Raji (cell line): Measurements from ENCODE around the gene STK17A.

Experiments
- POLR2A ChIP-seq: IDR thresholded peaks from 2 replicates; pipeline ENCODE4 v1.6.1; 2011; ENCODE audit warnings: low read depth, low read length, control low read depth; ENCODE audit not compliant: insufficient read depth

Gene STK17A

GRCh38 chr7:43585562-43585961 is 2.7 kb downstream of the STK17A start:
- TF ChIP-seq POLR2A: no peak

GRCh38 chr7:43586251-43586900 is 3.5 kb downstream of the STK17A start:
- TF ChIP-seq POLR2A: no peak

- TF ChIP-seq POLR2A: no peak
Measured at GRCh38 chr7:43588477-43589132, 5.7 kb downstream of the STK17A start.

GRCh38 chr7:43589133-43589478 is 6.2 kb downstream of the STK17A start:
- no peak for TF ChIP-seq POLR2A

- no peak for TF ChIP-seq POLR2A
Measured at GRCh38 chr7:43589728-43590127, 6.8 kb downstream of the STK17A start.

- TF ChIP-seq POLR2A: no peak
Measured at GRCh38 chr7:43590862-43591557, 8.1 kb downstream of the STK17A start.

- TF ChIP-seq POLR2A: no peak
Measured at GRCh38 chr7:43591558-43592180, 8.8 kb downstream of the STK17A start.

GRCh38 chr7:43592326-43592725 is 9.4 kb downstream of the STK17A start:
- TF ChIP-seq POLR2A: no peak

GRCh38 chr7:43593010-43593409 is 10.1 kb downstream of the STK17A start:
- no peak for TF ChIP-seq POLR2A

GRCh38 chr7:43594020-43594419 is 11.1 kb downstream of the STK17A start:
- TF ChIP-seq POLR2A: no peak

- no peak for TF ChIP-seq POLR2A
Measured at GRCh38 chr7:43600056-43600455, 17.1 kb downstream of the STK17A start.

- no peak for TF ChIP-seq POLR2A
Measured at GRCh38 chr7:43602256-43602655, 19.3 kb downstream of the STK17A start.

GRCh38 chr7:43604251-43604650 is 21.3 kb downstream of the STK17A start:
- TF ChIP-seq POLR2A: no peak

- no peak for TF ChIP-seq POLR2A
Measured at GRCh38 chr7:43609097-43609496, 26.2 kb downstream of the STK17A start.

- TF ChIP-seq POLR2A: no peak
Measured at GRCh38 chr7:43612128-43612527, 29.2 kb downstream of the STK17A start.

GRCh38 chr7:43612599-43613589 is 30.0 kb downstream of the STK17A start:
- TF ChIP-seq POLR2A: no peak
